H9 (cell line): ENCODE results near the gene ARHGAP12. TPM values are rescaled to one million over a fixed set of nuclear protein-coding genes. Genes with fewer than 3 reads are reported as not detected.

Source experiments
- DNase-seq: peaks from one replicate; pipeline ENCODE4 v3.0.0-alpha.2; 2017
- H2AFZ ChIP-seq: one replicate; pipeline ENCODE4 v1.6.1; 2013; ENCODE audit warnings: mild to moderate bottlenecking, low read length, control low read depth, moderate library complexity
- H2AK5ac ChIP-seq: 2 replicates; pipeline ENCODE4 v1.6.1; 2013; ENCODE audit warnings: low read length, control low read depth, mixed read lengths; ENCODE audit not compliant: insufficient read length
- H2BK120ac ChIP-seq: one replicate; pipeline ENCODE4 v1.6.1; 2013; ENCODE audit warnings: low read depth, mild to moderate bottlenecking, low read length, control low read depth, inconsistent platforms; ENCODE audit not compliant: poor library complexity, severe bottlenecking
- H2BK12ac ChIP-seq: 2 replicates; pipeline ENCODE4 v1.6.1; 2013; ENCODE audit warnings: low read length, control low read depth, mixed read lengths, low read depth; ENCODE audit not compliant: insufficient read length
- H2BK15ac ChIP-seq: 2 replicates; pipeline ENCODE4 v1.6.1; 2013; ENCODE audit warnings: low read depth, low read length, control low read depth
- H2BK20ac ChIP-seq: one replicate; pipeline ENCODE4 v1.6.1; 2013; ENCODE audit warnings: low read depth, mild to moderate bottlenecking, low read length, control low read depth, inconsistent platforms; ENCODE audit not compliant: poor library complexity, severe bottlenecking
- H2BK5ac ChIP-seq: 2 replicates; pipeline ENCODE4 v1.6.1; 2013; ENCODE audit warnings: low read length, control low read depth, mixed read lengths; ENCODE audit not compliant: insufficient read length
- H3K14ac ChIP-seq: 2 replicates; pipeline ENCODE4 v1.6.1; 2013; ENCODE audit warnings: low read length, control low read depth; ENCODE audit not compliant: insufficient read depth
- H3K18ac ChIP-seq: 2 replicates; pipeline ENCODE4 v1.6.1; 2013; ENCODE audit warnings: low read depth, mild to moderate bottlenecking, mixed read lengths, low read length, control low read depth; ENCODE audit not compliant: insufficient read length
- H3K23ac ChIP-seq: 2 replicates; pipeline ENCODE4 v1.6.1; 2013; ENCODE audit warnings: low read length, control low read depth, mixed read lengths, low read depth; ENCODE audit not compliant: insufficient read length
- H3K23me2 ChIP-seq: 2 replicates; pipeline ENCODE4 v1.6.1; 2013; ENCODE audit warnings: low read depth, mild to moderate bottlenecking, mixed read lengths, low read length, control low read depth; ENCODE audit not compliant: insufficient read length, poor library complexity, severe bottlenecking
- H3K27ac ChIP-seq: 2 replicates; pipeline ENCODE4 v1.5.1; 2013; ENCODE audit warnings: low read length, control low read depth, mixed read lengths, low read depth; ENCODE audit not compliant: insufficient read length
- H3K27me3 ChIP-seq: 2 replicates; pipeline ENCODE4 v1.6.1; 2013; ENCODE audit warnings: low read length, control low read depth, inconsistent platforms; ENCODE audit not compliant: insufficient read depth
- H3K4ac ChIP-seq: 2 replicates; pipeline ENCODE4 v1.6.1; 2013; ENCODE audit warnings: low read depth, mild to moderate bottlenecking, control low read depth, inconsistent platforms, low read length, moderate library complexity
- H3K4me1 ChIP-seq: 2 replicates; pipeline ENCODE4 v1.6.1; 2013; ENCODE audit warnings: low read length, control low read depth, inconsistent platforms; ENCODE audit not compliant: insufficient read depth
- H3K4me2 ChIP-seq: 2 replicates; pipeline ENCODE4 v1.6.1; 2013; ENCODE audit warnings: low read length, control low read depth, mixed read lengths; ENCODE audit not compliant: insufficient read length, insufficient read depth
- H3K56ac ChIP-seq: 2 replicates; pipeline ENCODE4 v1.6.1; 2013; ENCODE audit warnings: low read depth, mild to moderate bottlenecking, mixed read lengths, low read length, control low read depth; ENCODE audit not compliant: insufficient read length
- H3K79me1 ChIP-seq: 2 replicates; pipeline ENCODE4 v1.6.1; 2013; ENCODE audit warnings: low read depth, mild to moderate bottlenecking, moderate library complexity, low read length, control low read depth, inconsistent platforms; ENCODE audit not compliant: insufficient read depth, poor library complexity, severe bottlenecking
- H3K79me2 ChIP-seq: 2 replicates; pipeline ENCODE4 v1.6.1; 2013; ENCODE audit warnings: low read length, control low read depth, inconsistent platforms; ENCODE audit not compliant: insufficient read depth
- H3K9ac ChIP-seq: 2 replicates; pipeline ENCODE4 v1.6.1; 2013; ENCODE audit warnings: low read length, control low read depth, mixed read lengths; ENCODE audit not compliant: insufficient read length; ENCODE audit errors: extremely low read depth
- H3K9me3 ChIP-seq: one replicate; pipeline ENCODE4 v1.6.1; 2013; ENCODE audit warnings: low read depth, low read length, inconsistent platforms; ENCODE audit not compliant: control insufficient read depth
- H3T11ph ChIP-seq: one replicate; pipeline ENCODE4 v1.6.1; 2013; ENCODE audit warnings: mild to moderate bottlenecking, low read length, control low read depth, inconsistent platforms
- H4K20me1 ChIP-seq: one replicate; pipeline ENCODE4 v1.6.1; 2013; ENCODE audit not compliant: control insufficient read depth, insufficient read length, insufficient read depth
- H4K5ac ChIP-seq: 2 replicates; pipeline ENCODE4 v1.6.1; 2013; ENCODE audit warnings: low read depth, mild to moderate bottlenecking, mixed read lengths, low read length, control low read depth; ENCODE audit not compliant: insufficient read length
- H4K8ac ChIP-seq: replicated peaks from 2 replicates; pipeline ENCODE4 v1.6.1; 2013; ENCODE audit warnings: low read length, control low read depth, mixed read lengths, low read depth; ENCODE audit not compliant: insufficient read length
- H4K91ac ChIP-seq: 2 replicates; pipeline ENCODE4 v1.6.1; 2013; ENCODE audit warnings: low read depth, mild to moderate bottlenecking, moderate library complexity, mixed read lengths, low read length, control low read depth; ENCODE audit not compliant: insufficient read length
- H3K27ac Mint-ChIP-seq, 3 experiments: 2 replicates in 2 of 3; 3 replicates in 1 of 3; pipeline ENCODE4 v1.8.0; 2020 to 2021; ENCODE audit warnings: mixed read lengths in 3 of 3, mild to moderate bottlenecking in 1 of 3, moderate library complexity in 1 of 3
- H3K27me3 Mint-ChIP-seq: 2 replicates; pipeline ENCODE4 v1.8.0; 2021; ENCODE audit warnings: low read depth, mild to moderate bottlenecking, moderate library complexity, mixed read lengths
- H3K36me3 Mint-ChIP-seq, 3 experiments: 2 replicates in 2 of 3; 3 replicates in 1 of 3; pipeline ENCODE4 v1.8.0; 2020 to 2021; ENCODE audit warnings: low read depth in 3 of 3, mixed read lengths in 3 of 3; ENCODE audit not compliant: insufficient read depth in 1 of 3
- H3K4me1 Mint-ChIP-seq, 2 experiments: 2 replicates each; pipeline ENCODE4 v1.8.0; 2020; ENCODE audit warnings: mixed read lengths in 2 of 2
- H3K4me3 Mint-ChIP-seq, 2 experiments: 2 replicates in 1 of 2; 3 replicates in 1 of 2; pipeline ENCODE4 v1.8.0; 2020 to 2021; ENCODE audit warnings: mild to moderate bottlenecking in 2 of 2, mixed read lengths in 2 of 2, moderate library complexity in 1 of 2
- H3K9me3 Mint-ChIP-seq, 2 experiments: 2 replicates in 1 of 2; 3 replicates in 1 of 2; pipeline ENCODE4 v1.8.0; 2020; ENCODE audit warnings: mild to moderate bottlenecking in 2 of 2, mixed read lengths in 2 of 2, moderate library complexity in 1 of 2
- CTCF ChIP-seq: fragments of 200-600 bp; sonication (generic); conservative IDR thresholded peaks from 3 replicates; pipeline ENCODE4 v1.8.0; 2021; ENCODE audit warnings: antibody characterized with exemption, mild to moderate bottlenecking
- WGBS: extraction: QIAGEN DNeasy Blood & Tissue Kit; methylation state at CpG from one replicate; pipeline ENCODE4 v1.1.7; 2013; ENCODE audit warnings: missing lambda C conversion rate, low lambda C conversion rate, mixed read lengths; ENCODE audit not compliant: insufficient read length; ENCODE audit errors: extremely low coverage; 5-methylcytosine and 5-hydroxymethylcytosine counted together
- total RNA-seq: library from RNA; stranded (reverse); gene quantifications from 2 replicates; pipeline ENCODE4 v1.2.1, GENCODE V29; 2021

Gene ARHGAP12
- total RNA-seq, 1 experiment from 2014 or later = 34.3 TPM

GRCh38 chr10:31774299-31774900 is 154.2 kb downstream of the ARHGAP12 start:
- H3K36me3 Mint-ChIP-seq = peaks cover 0 to 10% (median 9%) of the 10 kb centered on the region in 3 experiments; a peak in 5 of 7 replicates
- H3K18ac ChIP-seq = no peak overlapping the region
- H3K79me1 ChIP-seq = no peaks in the 10 kb centered on the region
- no peak overlapping the region for H3K27ac Mint-ChIP-seq
- H2AK5ac ChIP-seq = no peak overlapping the region
- H4K20me1 ChIP-seq = no peaks in the 10 kb centered on the region
- no peak for DNase-seq
- no peak overlapping the region for H2BK120ac ChIP-seq
- no peak overlapping the region for H2AFZ ChIP-seq
- H3K9me3 ChIP-seq = no peaks in the 10 kb centered on the region
- no peaks in the 10 kb centered on the region for H3K23me2 ChIP-seq
- no peak overlapping the region for H3K27ac ChIP-seq
- no peaks in the 10 kb centered on the region for H3K4me1 ChIP-seq
- H2BK20ac ChIP-seq = no peak overlapping the region
- H3K14ac ChIP-seq = no peak overlapping the region
- H4K8ac ChIP-seq = no peak overlapping the region
- no peak overlapping the region for H3K56ac ChIP-seq
- H3K4me2 ChIP-seq = no peak overlapping the region
- no peak overlapping the region for H3K4me3 Mint-ChIP-seq
- WGBS = no CpG with 5 or more reads among the region's 12 CpGs
- no peak overlapping the region for H2BK5ac ChIP-seq
- H2BK15ac ChIP-seq = no peak overlapping the region
- H3K27me3 Mint-ChIP-seq = no peaks in the 10 kb centered on the region; the same call in none of the 2 replicates
- H2BK12ac ChIP-seq = no peak overlapping the region
- no peak overlapping the region for H3K23ac ChIP-seq
- no peak overlapping the region for H4K91ac ChIP-seq
- no peaks in the 10 kb centered on the region for H3K79me2 ChIP-seq
- peaks cover 8 to 10% of the 10 kb centered on the region in 2 experiments for H3K4me1 Mint-ChIP-seq
- peaks cover 9 to 17% of the 10 kb centered on the region in 2 experiments for H3K9me3 Mint-ChIP-seq
- no peak for TF ChIP-seq CTCF
- no peak overlapping the region for H3K4ac ChIP-seq
- no peaks in the 10 kb centered on the region for H3K27me3 ChIP-seq
- H3T11ph ChIP-seq = no peak overlapping the region
- no peak overlapping the region for H3K9ac ChIP-seq
- no peak overlapping the region for H4K5ac ChIP-seq
